Nephron progenitor cell (in vitro differentiated cells): ENCODE measurements around the gene SIRPA.
A peak's percentile ranks its signal among the peaks of the same experiment; 100 is the strongest.

Experiments
- DNase-seq: peaks from one replicate; pipeline ENCODE4 v3.0.0; 2021
- H3K27ac Mint-ChIP-seq: 2 replicates; pipeline ENCODE4 v1.8.0; 2021; ENCODE audit warnings: mild to moderate bottlenecking, moderate library complexity, mixed read lengths
- H3K27me3 Mint-ChIP-seq: 2 replicates; pipeline ENCODE4 v1.8.0; 2021; ENCODE audit warnings: mild to moderate bottlenecking, low read depth, mixed read lengths; ENCODE audit not compliant: poor library complexity
- H3K36me3 Mint-ChIP-seq: 2 replicates; pipeline ENCODE4 v1.8.0; 2021; ENCODE audit warnings: low read depth, mixed read lengths
- H3K4me1 Mint-ChIP-seq: 2 replicates; pipeline ENCODE4 v1.8.0; 2021; ENCODE audit warnings: mixed read lengths
- H3K4me3 Mint-ChIP-seq: 2 replicates; pipeline ENCODE4 v1.8.0; 2021; ENCODE audit warnings: mild to moderate bottlenecking, moderate library complexity, mixed read lengths
- H3K9me3 Mint-ChIP-seq: 2 replicates; pipeline ENCODE4 v1.8.0; 2021; ENCODE audit warnings: mild to moderate bottlenecking, moderate library complexity, mixed read lengths
- TF ChIP-seq, protein P1 (sequence below): fragments of 200-600 bp; sonication (generic); IDR thresholded peaks from 2 replicates; pipeline ENCODE4 v1.5.0; 2021; ENCODE audit warnings: antibody characterized with exemption

SIRPA gene

DNA sequence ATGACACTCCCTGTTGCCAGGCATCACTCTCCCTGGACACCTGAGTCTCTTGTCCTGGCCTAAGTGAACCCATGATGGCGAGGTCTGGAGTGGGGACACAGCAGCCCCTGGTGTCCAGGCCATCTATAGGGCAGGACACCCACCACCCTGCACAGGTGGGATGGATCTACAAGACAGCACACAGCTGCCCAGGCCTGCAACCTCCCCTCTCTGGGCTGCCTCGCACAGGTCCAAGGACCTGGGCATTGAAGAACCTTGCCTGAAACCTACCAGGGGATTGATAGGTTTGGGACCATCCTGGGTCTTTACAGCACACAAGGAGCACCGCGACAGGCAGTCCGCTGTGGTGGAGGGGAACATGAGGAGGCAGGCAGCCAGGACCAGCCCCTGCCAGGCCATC lies 87.5 kb downstream of the SIRPA start:
- TF ChIP-seq, protein P1, sequence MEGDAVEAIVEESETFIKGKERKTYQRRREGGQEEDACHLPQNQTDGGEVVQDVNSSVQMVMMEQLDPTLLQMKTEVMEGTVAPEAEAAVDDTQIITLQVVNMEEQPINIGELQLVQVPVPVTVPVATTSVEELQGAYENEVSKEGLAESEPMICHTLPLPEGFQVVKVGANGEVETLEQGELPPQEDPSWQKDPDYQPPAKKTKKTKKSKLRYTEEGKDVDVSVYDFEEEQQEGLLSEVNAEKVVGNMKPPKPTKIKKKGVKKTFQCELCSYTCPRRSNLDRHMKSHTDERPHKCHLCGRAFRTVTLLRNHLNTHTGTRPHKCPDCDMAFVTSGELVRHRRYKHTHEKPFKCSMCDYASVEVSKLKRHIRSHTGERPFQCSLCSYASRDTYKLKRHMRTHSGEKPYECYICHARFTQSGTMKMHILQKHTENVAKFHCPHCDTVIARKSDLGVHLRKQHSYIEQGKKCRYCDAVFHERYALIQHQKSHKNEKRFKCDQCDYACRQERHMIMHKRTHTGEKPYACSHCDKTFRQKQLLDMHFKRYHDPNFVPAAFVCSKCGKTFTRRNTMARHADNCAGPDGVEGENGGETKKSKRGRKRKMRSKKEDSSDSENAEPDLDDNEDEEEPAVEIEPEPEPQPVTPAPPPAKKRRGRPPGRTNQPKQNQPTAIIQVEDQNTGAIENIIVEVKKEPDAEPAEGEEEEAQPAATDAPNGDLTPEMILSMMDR = no peak
- H3K4me1 Mint-ChIP-seq = no peaks in the 10 kb centered on the region
- DNase-seq = no peak
- H3K27me3 Mint-ChIP-seq = peaks cover 24% of the 10 kb centered on the region
- H3K4me3 Mint-ChIP-seq = no peak overlapping the region
- no peaks in the 10 kb centered on the region for H3K36me3 Mint-ChIP-seq
- no peaks in the 10 kb centered on the region for H3K9me3 Mint-ChIP-seq
- no peak overlapping the region for H3K27ac Mint-ChIP-seq

GRCh38 chr20:1983301-1983700 lies 88.1 kb downstream of the SIRPA start:
- H3K27ac Mint-ChIP-seq = peak overlapping the region; percentile 49
- H3K36me3 Mint-ChIP-seq = no peaks in the 10 kb centered on the region
- peaks cover 25% of the 10 kb centered on the region for H3K27me3 Mint-ChIP-seq
- no peak for DNase-seq
- no peaks in the 10 kb centered on the region for H3K9me3 Mint-ChIP-seq
- TF ChIP-seq, protein P1 = no peak
- no peak overlapping the region for H3K4me3 Mint-ChIP-seq
- no peaks in the 10 kb centered on the region for H3K4me1 Mint-ChIP-seq

- TF ChIP-seq, protein P1 = no peak
- no peak overlapping the region for H3K27ac Mint-ChIP-seq
- no peak for DNase-seq
- H3K4me1 Mint-ChIP-seq = peaks cover 26% of the 10 kb centered on the region
- peaks cover 18% of the 10 kb centered on the region for H3K27me3 Mint-ChIP-seq
- H3K36me3 Mint-ChIP-seq = no peaks in the 10 kb centered on the region
- no peak overlapping the region for H3K4me3 Mint-ChIP-seq
- H3K9me3 Mint-ChIP-seq = no peaks in the 10 kb centered on the region
These were observed 92.6 kb downstream of the SIRPA start for GRCh38 chr20:1987826-1988225.
